AG04449 (cell line): ENCODE data around the gene TCHP.

Experiments used
- CTCF ChIA-PET: fragments of 350-600 bp; formaldehyde crosslinking; extraction: SDS; loops from one replicate; lab custom pipeline; 2021; ENCODE audit warnings: antibody characterized with exemption; lab: Yijun Ruan, JAX
- POLR2A ChIA-PET: fragments of 400-600, 350-600 bp; formaldehyde crosslinking; extraction: SDS; loops from one replicate; lab custom pipeline; 2020; ENCODE audit warnings: antibody characterized with exemption, inconsistent platforms; lab: Yijun Ruan, JAX
- DNase-seq: peaks from one replicate; pipeline ENCODE4 v3.0.0-alpha.2; 2010; ENCODE audit warnings: low read depth, low spot score
- H3K4me3 ChIP-seq: 2 replicates; pipeline ENCODE4 v1.5.1; 2011; ENCODE audit warnings: low read depth, mild to moderate bottlenecking, control low read depth, low read length
- TF ChIP-seq, protein P1 (sequence below): IDR thresholded peaks from one replicate; pipeline ENCODE4 v1.5.1; 2011; ENCODE audit warnings: mild to moderate bottlenecking, moderate library complexity, low read length, control low read depth, inconsistent platforms; ENCODE audit not compliant: insufficient read depth; ENCODE audit errors: missing control alignments

Gene TCHP

DNA sequence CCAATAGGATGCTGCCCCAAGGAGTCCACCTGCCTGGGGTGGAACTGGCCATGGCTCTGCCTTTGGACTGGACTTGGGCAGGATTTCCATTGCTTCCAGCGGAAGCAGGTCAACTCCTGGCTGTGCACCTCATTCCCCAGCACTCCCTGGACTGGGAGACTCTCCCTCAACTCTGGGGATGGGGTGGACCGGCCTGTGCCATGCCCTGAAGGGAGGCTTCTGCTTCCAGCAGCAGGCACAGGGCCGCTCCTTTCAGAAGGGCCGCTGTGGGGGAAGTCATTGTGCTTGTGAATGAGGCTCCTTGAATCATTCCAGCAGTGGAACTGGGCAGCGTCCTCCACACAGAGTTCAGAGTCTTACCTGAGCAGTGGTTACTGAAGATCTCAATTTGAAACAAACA, 23.0 kb downstream of the TCHP start:
- no peak for DNase-seq
- H3K4me3 ChIP-seq, result no peak overlapping the region
- ChIA-PET CTCF (interaction anchor here (1.1 to 2.4 kb wide), 3 partner anchors 17 to 69 kb away, joined by 3 to 11 read pairs (median 5); no protein-coding TSS in a partner anchor), POLR2A (no interaction called here)
- TF ChIP-seq, protein P1, sequence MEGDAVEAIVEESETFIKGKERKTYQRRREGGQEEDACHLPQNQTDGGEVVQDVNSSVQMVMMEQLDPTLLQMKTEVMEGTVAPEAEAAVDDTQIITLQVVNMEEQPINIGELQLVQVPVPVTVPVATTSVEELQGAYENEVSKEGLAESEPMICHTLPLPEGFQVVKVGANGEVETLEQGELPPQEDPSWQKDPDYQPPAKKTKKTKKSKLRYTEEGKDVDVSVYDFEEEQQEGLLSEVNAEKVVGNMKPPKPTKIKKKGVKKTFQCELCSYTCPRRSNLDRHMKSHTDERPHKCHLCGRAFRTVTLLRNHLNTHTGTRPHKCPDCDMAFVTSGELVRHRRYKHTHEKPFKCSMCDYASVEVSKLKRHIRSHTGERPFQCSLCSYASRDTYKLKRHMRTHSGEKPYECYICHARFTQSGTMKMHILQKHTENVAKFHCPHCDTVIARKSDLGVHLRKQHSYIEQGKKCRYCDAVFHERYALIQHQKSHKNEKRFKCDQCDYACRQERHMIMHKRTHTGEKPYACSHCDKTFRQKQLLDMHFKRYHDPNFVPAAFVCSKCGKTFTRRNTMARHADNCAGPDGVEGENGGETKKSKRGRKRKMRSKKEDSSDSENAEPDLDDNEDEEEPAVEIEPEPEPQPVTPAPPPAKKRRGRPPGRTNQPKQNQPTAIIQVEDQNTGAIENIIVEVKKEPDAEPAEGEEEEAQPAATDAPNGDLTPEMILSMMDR, result no peak

DNA sequence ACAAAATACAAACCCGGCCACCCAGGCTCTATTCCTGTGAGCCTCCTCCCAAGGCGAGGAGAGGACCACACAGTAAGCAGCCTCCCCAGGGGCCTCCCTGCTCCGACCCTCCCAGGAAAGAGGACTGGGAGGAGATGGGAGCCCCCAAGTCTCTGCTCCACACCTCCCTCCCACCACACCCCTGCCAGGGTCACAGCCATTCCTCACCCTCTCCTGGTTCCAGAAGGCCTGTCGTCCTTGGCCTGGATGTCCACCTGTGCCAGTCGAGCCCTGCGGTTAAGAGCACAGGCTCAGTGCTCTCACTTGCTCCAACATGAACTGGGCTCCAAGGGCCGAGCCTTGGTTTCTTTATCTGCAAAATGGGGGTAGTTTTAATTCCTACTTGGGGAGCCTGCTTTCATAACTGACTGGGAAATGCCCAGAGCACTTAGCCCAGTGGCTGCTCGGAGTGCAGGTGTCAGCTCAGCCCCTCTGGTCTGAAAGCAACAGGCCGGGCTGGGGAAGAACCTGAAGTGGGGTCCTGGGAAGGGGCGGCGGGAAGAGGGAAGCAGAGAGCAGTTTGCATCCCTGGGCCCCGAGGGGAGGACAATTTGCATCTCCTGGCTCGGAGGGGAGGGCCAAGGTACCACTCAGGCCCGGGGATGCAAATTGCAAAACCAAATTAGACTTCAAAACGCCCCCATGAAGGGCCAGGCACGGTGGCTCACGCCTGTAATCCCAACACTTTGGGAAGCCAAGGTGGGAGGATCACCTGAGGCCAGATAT, 23.6 kb downstream of the TCHP start:
- ChIA-PET POLR2A (no interaction called here), CTCF (interaction anchor here (1.1 to 12.6 kb wide), 3 partner anchors 14 to 70 kb away, joined by 3 to 159 read pairs (median 11); no protein-coding TSS in a partner anchor)
- TF ChIP-seq, protein P1, result no peak
- no peak overlapping the region for H3K4me3 ChIP-seq
- no peak for DNase-seq

DNA sequence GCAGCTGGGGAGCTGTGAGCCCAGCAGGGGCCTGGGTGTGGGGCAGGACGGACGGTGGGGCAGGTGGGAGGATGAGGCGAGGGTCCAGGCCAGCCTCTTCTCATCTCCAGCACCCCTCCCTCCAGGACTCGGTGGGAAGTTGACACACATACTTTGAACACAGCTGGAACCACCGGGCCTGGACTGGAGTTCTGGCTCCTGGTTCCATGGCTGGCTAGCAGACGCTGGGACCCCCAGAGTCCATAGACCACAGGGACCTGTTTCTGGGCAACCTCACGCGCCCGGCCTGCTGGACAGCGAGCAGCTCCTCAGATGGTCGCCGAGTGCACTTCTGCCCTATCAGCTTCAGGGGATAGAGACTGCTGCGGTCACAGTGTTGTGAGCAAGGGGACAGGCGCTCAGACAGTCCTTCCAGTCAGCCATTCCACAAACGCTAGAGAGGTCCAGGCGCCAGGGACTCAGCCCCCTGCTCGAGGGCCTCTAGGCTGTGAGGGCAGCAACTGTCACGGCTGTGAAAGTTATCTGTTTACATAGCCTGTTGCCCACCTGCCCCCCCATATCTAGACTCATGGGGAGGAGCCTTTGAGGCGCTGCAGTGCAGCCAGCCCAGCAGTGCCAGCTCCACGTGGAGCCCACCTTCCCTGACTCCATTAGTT, 25.2 kb downstream of the TCHP start:
- ChIA-PET POLR2A (no interaction called here), CTCF (interaction anchor here (12.6 kb wide), 1 partner anchor 72 kb away, joined by 159 read pairs; no protein-coding TSS in a partner anchor)
- H3K4me3 ChIP-seq, result no peak overlapping the region
- DNase-seq, result no peak
- TF ChIP-seq, protein P1, result no peak

DNA sequence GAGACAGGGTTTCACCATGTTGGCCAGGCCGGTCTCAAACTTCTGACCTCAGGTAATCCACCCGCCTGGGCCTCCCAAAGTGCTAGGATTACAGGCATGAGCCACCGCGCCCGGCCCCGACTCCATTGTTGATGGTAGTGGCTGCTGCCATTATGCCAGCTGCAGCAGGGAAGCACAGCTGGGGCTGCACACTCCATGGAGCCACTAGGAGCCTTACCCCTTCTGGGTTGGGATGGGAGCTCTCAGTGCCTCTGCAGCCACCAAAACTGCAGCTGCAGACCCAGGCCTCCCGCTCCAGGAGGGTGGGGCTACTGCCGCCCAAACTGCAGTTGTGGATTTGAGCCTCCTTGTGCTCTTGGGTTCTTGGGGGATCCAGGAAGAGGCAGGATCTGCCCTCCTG, 25.9 kb downstream of the TCHP start:
- no peak for DNase-seq
- TF ChIP-seq, protein P1, result no peak
- CTCF ChIA-PET, result interaction anchor here (1.2 to 12.6 kb wide), 6 partner anchors 10 to 73 kb away, joined by 3 to 159 read pairs (median 5); no protein-coding TSS in a partner anchor
- POLR2A ChIA-PET, result no interaction called here
- no peak overlapping the region for H3K4me3 ChIP-seq

DNA sequence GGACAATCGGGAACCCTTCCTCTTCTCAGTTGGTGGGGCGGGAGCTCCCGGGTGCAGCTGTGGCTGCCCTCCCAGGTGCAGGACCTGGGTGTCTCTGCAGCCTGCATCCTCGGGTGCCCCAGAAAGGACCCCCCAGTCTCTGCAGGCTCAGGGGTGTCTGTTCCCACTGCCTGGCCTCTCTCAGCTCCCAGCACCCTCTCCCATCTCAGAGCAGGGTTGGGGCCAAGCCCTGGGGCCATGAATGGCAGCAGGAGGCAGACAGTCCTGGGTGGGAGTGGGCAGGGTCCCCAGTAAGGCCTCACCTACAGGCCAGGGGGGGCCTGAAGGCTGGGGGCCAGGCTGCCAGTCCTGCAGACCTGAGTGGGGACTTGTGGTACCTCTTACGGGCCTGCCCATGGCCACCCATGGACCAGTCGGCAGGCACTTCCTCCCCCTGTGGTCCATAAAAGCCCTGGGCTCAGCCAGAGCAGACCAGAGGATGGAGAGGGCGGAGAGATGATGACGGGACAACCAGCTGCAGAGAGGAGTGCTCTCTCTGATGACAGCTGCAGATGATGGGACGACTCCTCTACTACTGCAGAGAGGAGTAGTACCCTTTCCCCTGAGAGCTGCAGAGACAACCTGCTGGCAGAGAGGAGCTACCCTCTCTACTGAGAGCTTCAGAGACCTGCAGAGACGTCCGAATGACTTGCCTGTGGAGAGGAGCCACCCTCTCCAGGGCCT, 26.6 kb downstream of the TCHP start:
- CTCF ChIA-PET, result interaction anchor here (0.7 to 12.6 kb wide), 10 partner anchors 11 to 73 kb away, joined by 3 to 159 read pairs (median 4); no protein-coding TSS in a partner anchor

More for the DNA sequence above, 26.6 kb downstream of the TCHP start:
- DNase-seq, result no peak
- H3K4me3 ChIP-seq, result no peak overlapping the region
- POLR2A ChIA-PET, result no interaction called here
- TF ChIP-seq, protein P1, result no peak
